Right ventricle myocardium inferior (tissue), 1 donor: ENCODE results near the gene DOP1B. TPM values are rescaled to one million over a fixed set of nuclear protein-coding genes. Genes with fewer than 3 reads are reported as not detected.
A peak's percentile ranks its signal among the peaks of the same experiment; 100 is the strongest.
"Not testable (repeated sequence)": the region's sequence is repeated elsewhere in the genome, so short reads cannot be mapped to it uniquely, and the experiment has no call there.

Experiments used
- ATAC-seq: fragments of 200-7000 bp; cut with Tn5 transposase; one replicate; pipeline ENCODE4 v1.9.1; 2020; ENCODE audit warnings: mild to moderate bottlenecking, moderate library complexity
- DNase-seq: peaks from one replicate; pipeline ENCODE4 v3.0.0; 2021; ENCODE audit errors: missing footprints
- intact Hi-C: fragments of 100-400 bp; cut with DNase I; formaldehyde crosslinking; loops from one replicate; pipeline ENCODE4 v1.11.0; 2022
- total RNA-seq: library from RNA; stranded (reverse); fragmentation: NEBNext Ultra II Directional; extraction: Animal tissue kit (Norgen Biotek cat#: 25700); gene quantifications from one replicate; pipeline ENCODE4 v1.2.1, GENCODE V29; 2021
- donor health status: DM: no; HTN: yes; CAD: no; lungs with severe emphysema.

Gene DOP1B
- total RNA-seq, 1 donor from 2014 or later: 17.9 TPM

DNA sequence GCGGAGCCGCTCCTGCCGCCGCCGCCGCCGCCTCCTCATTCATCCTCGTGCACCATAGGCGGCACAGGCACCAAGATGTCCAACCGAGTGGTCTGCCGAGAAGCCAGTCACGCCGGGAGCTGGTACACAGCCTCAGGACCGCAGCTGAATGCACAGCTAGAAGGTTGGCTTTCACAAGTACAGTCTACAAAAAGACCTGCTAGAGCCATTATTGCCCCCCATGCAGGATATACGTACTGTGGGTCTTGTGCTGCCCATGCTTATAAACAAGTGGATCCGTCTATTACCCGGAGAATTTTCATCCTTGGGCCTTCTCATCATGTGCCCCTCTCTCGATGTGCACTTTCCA lies 26.2 kb upstream of the DOP1B start:
- intact Hi-C loops, ATAC-seq, DNase-seq: not testable (repeated sequence)

DNA sequence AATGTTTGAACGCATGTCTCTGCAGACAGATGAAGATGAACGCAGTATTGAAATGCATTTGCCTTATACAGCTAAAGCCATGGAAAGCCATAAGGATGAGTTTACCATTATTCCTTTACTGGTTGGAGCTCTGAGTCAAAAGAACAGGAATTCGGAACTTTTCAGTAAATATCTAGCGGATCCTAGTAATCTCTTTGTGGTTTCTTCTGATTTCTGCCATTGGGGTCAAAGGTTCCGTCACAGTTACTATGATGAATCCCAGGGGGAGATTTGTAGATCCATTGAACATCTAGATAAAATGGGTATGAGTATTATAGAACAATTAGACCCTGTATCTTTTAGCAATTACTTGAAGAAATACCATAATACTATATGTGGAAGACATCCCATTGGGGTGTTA lies 25.8 kb upstream of the DOP1B start:
- intact Hi-C loops, ATAC-seq, DNase-seq: not testable (repeated sequence)

DNA sequence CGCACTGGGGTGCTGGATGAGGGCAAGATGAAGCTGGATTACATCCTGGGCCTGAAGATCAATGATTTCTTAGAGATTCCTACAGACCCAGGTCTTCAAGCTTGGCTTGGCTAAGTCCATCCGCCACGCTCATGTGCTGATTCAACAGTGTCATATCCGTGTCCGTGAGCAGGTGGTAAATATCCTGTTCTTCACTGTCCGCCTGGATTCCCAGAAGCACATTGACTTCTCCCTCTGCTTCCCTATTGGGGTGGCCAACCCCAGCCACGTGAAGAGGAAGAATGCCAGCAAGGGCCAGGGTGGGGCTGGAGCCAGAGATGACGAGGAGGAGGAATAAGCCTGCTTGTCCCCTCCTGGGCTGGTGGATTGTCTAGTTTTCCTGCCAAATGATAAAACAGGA lies 23.9 kb upstream of the DOP1B start:
- intact Hi-C loops: no loop called here
- DNase-seq: no peak
- no peak for ATAC-seq

DNA sequence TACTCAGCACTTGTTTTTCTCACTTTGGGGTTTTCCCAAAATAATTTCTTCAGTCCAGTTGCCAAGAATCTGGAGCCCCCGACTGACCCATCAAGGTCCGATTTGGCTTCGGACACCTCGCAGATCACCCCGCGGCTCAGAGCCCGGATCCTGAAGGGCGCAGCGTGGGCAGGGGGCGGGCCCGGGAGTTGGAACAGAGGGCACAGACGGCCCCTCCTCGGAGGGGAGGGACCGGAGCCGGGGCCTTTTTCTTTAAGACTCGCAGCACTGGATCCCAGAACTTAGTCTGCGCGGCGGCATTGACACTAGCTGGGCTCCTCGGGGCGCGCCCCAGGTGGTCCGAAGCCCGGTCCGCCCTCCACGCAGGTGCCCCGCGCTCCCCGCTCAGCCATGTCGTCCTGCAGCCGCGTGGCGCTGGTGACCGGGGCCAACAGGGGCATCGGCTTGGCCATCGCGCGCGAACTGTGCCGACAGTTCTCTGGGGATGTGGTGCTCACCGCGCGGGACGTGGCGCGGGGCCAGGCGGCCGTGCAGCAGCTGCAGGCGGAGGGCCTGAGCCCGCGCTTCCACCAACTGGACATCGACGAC lies 21.7 kb upstream of the DOP1B start, which contains the start of gene CBR3:
Gene CBR3, plus strand, starts transcription at position 277 of the 588 bp plus-strand sequence. Its CDS starts 114 bp downstream, at position 391.
- intact Hi-C loops: loop anchor here (5.0 kb wide), 2 partner anchors 127 to 187 kb away; partner anchors contain the start of gene MORC3
- DNase-seq (peak; percentile 85), ATAC-seq (peak; percentile 72)

DNA sequence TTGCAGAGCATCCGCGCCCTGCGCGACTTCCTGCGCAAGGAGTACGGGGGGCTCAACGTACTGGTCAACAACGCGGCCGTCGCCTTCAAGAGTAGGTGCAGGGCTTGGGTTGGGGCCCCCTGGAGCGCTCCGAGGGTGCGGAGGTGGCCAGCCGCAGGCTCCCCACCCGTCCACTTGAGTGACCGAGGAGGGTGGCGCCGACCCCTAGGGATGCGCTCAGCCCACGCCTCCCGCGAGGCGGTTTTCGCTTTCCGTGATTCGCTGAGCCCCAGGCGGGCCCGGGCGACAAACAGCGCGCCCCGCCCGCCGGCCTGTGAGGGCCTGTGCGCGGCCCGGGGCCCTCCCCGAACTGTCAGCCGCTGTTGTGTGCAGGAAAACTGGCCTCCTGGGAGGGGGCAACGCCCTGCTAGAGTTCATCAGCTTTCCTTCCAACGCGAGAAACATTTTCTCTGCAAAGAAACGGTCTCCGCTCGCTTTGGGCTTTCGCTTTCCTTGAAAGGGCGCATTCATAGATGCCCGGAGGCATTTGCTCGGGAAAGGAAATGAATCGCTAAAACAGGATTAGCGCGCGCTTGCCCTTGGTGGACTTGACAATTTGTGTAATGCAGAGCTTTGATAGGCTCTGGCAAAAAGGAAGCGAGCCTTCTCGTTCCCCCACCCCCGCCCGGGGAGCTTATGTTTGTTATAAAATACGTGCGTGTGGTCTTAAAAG lies 21.1 kb upstream of the DOP1B start:
- intact Hi-C loops: loop anchor here (5.0 kb wide), 2 partner anchors 127 to 187 kb away; partner anchors contain the start of gene MORC3
- DNase-seq (peak; percentile 90), ATAC-seq (peak; percentile 92)

DNA sequence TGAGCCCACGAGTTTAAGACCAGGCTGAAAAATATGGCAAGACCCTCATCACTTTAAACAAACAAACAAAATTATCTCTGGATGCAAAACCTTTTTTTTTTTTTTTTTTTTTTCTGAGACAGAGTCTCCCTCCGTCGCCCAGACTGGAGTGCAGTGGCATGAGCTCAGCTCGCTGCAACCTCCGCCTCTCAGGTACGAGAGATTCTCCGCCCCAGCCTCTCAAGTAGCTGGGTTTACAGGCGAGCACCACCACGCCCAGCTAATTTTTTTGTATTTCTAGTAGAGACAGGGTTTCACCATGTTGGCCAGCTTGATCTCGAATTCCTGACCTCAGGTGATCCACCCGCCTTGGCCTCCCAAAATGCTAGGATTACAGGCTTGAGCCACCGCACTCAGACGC lies 16.8 kb upstream of the DOP1B start:
- not testable (repeated sequence) for ATAC-seq, DNase-seq
- intact Hi-C loops: loop anchor here (5.0 kb wide), 3 partner anchors 123 to 193 kb away; partner anchors contain the start of gene MORC3

DNA sequence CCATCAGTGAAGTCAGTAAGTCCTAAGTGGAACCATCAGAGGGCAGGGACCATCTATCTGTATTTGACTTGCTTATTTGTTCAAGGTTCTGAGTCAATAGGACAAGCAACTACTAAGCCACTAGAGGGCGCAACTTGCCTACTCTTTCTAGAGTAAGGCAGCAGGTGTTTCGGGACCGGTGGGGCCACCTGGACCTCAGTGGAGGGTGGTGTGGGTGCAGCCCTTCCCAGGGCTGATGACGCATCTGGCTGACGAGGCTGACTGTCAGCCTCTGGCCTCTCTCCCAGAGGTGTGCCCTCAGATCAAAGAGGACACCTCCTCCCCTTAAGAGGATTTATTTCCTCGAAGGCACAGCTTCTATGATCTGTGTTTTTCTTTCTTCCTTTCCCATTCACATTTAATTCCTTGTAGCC lies 15.1 kb upstream of the DOP1B start:
- ATAC-seq (peak; percentile 75), DNase-seq (peak; percentile 78)
- intact Hi-C loops: loop anchor here (5.0 kb wide), 1 partner anchor 191 kb away; no protein-coding TSS in a partner anchor

DNA sequence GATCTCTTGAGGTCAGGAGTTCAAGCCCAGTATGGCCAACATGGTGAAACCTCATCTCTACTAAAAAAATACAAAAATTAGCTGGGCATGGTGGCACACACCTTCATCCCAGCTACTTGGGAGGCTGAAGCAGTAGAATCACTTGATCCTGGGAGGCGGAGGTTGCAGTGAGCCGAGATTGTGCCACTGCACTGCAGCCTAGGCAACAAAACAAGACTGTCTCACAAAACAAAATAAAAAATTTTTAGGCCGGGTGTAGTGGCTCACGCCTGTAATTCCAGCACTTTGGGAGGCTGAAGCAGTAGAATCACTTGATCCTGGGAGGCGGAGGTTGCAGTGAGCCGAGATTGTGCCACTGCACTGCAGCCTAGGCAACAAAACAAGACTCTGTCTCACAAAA lies 12.4 kb upstream of the DOP1B start:
- ATAC-seq, DNase-seq: not testable (repeated sequence)
- intact Hi-C loops: loop anchor here (5.0 kb wide), 1 partner anchor 188 kb away; no protein-coding TSS in a partner anchor

DNA sequence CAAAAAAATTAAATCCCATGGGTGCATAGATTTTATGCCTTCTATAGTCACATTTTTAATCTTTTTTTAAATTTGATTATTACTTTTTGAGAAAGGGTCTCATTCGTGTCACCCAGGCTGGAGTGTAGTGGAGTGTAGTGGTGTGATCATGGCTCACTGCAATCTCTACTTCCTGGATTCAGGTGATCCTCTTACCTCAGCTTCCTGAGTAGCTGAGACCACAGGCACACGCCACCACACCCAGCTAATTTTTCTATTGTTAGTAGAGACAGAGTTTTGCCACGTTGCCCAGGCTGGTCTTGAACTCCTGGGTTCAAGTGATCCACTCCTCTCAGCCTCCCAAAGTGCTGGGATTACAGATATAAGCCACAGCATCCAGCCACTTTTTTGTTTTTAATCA lies 11.4 kb upstream of the DOP1B start:
- ATAC-seq (no peak), DNase-seq (no peak)
- intact Hi-C loops: no loop called here

DNA sequence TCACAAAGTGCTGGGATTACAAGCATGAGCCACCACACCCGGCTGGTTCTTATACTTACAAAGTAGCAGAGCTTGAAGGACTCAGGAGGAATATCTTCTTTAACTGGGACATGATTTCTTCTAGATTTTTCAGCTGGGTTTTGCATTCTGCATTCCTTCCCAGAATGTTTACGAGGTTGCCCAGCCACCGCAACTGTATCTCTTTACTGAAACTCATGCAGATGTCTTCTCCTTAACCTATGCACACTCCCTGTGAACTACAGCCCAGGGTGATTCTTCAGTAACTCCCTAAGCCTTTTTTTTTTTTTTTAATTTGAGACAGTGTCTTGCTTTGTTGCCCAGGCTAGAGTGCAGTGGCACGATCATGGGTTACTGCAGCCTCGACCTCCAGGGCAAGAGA lies 8.7 kb upstream of the DOP1B start:
- ATAC-seq: no peak
- intact Hi-C loops: no loop called here
- DNase-seq: no peak

DNA sequence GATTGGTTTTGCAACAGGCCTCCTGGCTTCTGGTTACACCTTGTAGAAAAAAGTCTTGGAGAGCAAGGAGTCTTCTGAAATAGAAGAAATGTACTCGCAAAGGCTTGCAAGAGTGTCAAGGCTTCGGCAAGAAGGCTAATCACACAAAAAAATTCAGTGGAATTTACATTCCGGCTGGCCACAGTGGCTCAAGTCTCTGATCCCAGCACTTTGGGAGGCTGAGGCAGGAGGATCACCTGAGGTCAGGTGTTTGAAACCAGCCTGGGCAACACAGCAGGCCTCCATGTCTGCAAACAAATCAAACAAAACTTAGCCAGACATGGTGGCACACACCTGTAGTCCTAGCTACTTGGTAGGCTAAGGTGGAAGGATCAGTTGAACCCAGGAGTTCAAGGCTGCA lies 7.7 kb upstream of the DOP1B start:
- DNase-seq (no peak), ATAC-seq (no peak)
- intact Hi-C loops: no loop called here

DNA sequence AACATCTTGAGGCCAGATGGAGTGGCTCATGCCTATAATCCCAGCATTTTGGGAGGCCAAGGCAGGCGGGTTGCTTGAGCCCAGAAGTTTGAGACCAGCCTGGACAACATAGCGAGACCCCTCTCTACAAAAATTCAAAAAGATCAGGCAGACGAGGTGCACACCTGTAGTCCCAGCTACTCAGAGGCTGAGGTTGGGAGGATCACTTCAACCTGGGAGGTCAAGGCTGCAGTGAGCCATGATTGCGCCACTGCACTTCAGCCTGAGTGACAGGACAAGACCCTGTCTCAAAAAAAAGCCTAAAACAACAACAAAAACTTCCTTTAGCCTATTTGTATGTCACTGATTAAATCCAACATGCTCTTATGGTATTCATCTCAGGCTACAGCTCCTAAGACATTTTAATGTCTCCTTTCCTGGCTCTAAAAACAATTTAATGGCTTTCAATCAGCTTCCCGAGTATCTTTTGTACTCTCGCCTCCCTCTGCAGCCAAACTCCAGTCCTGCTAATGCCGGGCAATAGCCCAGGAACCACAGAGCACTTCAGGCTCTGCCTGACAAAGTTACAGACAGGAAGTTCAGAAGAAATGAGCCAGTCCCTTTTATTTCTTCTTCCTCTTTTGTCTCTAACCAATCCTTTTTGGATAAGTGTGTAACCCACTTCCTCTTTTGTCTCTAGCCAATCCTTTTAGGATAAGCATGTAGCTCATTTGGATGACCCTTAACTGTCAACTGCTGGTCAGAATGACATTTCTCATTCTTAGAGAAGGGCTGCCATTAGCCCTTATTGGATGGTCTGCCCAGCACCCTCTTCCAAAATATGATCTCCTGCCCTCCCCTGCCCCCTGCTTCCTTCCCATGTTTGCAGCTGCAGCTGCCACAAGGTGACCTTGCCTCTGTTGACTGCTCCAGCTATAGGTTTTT lies 6.6 kb upstream of the DOP1B start:
- intact Hi-C loops: loop anchor here (5.0 kb wide), 1 partner anchor 57 kb away; no protein-coding TSS in a partner anchor
- DNase-seq: no peak
- ATAC-seq: peak; percentile 86

DNA sequence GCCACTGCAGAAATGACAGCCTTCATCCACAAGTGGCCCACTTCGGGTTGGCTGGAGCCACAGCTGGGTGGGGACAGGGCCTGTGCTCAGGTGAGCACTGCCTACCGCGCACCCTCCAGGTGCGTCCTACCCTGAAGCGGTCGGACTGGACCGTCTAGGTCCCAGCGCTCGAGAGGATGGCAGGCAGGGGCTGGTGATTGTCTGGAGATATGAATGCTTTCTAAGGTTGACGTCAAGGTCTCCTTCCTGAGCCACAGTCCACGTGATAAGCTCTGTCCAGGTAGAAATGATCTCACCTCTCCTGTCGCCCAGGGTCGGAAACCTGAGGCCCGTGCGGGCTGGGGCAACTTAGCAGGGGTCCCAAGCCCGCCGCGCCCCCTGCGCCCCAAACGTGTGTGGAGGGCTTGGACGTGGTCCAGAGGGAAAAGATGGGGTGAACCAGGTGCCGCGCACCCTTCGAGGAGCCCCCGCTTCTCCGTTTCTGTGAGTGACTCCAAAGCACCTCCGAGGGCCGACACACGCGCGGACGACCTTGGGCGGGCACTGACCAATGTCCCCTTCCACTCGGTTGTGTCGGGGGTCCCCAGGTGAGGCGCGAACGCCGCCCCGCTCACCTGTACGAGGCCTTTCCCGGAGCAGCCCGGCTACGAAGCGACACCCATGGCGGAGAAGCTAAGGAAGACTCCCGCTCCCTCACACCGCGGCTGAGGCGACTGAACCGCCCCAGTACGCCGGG lies 853 bp upstream of the DOP1B start:
- ATAC-seq (no peak), DNase-seq (no peak)

DNA sequence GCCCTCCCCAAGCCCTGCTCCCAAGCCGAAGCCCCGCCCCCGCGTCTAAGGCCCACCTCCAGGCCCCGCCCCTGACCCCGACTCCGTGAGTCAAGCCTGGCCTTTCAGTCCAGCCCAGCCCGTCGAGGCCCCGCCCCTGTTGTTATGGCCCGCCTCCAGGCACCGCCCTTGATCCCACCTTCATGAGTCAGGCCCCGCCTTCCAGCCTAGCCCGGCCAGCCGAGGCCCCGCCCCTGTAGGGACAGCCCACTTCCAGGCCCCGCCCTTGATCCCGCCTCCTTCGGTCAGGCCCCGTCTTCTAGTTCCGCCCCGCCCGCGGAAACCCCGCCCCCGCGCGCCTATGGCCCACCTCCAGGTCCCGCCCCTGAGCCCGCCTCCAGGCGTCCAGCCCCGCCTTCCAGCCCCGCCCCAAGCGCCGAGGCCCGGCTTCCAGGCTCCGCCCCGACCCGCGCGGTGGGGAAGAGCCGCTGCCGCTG lies 247 bp upstream of the DOP1B start:
- DNase-seq (peak; percentile 100), ATAC-seq (peak; percentile 96)
- intact Hi-C loops: loop anchor here (2.0 kb wide), 1 partner anchor 32 kb away; no protein-coding TSS in a partner anchor

More for the DNA sequence above, 853 bp upstream of the DOP1B start:
- intact Hi-C loops: loop anchor here (2.0 kb wide), 1 partner anchor 33 kb away; no protein-coding TSS in a partner anchor

DNA sequence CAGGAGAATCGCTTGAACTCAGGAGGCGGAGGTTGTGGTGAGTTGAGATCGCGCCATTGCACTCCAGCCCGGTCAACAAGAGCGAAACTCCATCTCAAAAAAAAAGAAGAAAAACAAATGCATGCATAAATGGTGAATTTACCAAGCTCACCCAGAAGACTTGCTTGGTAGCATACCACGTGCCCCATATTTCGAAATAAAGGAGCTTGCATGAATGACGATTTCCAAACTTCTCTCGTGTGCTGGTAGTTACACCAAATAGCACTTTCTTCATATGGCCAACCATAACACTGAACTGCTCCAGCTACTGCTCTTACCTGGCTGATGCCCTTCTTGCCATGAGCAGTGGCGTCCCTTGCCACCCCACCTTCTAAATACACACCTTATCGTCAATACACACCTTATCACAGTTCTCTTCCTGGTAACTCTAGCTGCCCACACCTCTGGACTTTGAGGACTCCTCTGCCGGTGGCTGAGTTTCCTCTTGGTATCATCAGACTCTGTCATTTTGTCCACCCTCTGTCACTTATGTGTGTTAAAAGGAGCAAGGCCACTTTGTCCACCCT lies 2.8 kb downstream of the DOP1B start:
- no peak for DNase-seq
- intact Hi-C loops: no loop called here
- ATAC-seq: no peak

DNA sequence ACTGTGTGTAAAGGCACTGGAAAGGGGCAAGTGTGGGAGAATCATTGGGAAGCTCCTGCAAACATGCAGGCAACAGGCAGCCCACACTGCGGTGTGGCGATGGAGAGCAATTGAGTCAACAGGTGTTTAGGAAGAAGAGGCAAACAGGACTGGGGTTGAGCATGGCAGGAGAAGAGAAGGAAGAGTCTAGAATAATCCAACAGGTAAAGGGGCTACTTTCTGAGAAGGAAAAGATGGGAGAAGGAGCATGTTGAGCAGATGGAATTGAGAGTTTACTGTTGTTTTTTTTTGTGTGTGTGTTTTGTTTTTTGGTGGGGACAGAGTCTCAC lies 4.2 kb downstream of the DOP1B start:
- no peak for DNase-seq
- ATAC-seq: no peak
- intact Hi-C loops: no loop called here

DNA sequence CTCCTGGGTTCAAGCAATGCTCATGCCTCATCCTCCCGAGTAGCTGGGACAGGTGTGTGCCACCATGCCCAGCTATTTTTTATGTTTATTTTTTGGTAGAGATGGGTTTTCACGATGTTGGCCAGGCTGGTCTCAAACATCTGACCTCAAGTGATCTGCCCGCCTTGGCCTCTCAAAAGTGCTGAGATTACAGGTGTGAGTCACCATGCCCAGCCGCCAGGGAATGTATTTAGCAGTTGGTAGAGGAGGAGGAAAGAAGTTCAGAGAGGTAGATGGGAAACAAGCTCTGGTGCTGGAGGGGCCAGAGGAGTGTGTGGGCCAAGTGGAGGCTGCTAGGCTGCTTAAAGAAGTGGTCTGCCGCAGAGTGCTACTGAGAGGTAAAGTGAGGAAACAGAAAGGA lies 6.0 kb downstream of the DOP1B start:
- ATAC-seq: no peak
- intact Hi-C loops: no loop called here

More for the DNA sequence above, 6.0 kb downstream of the DOP1B start:
- no peak for DNase-seq
